ENCODE measurements around the gene TMEM161B.
"Not testable (repeated sequence)": the region's sequence is repeated elsewhere in the genome, so short reads cannot be mapped to it uniquely, and the experiment has no call there.

The TMEM161B gene

DNA sequence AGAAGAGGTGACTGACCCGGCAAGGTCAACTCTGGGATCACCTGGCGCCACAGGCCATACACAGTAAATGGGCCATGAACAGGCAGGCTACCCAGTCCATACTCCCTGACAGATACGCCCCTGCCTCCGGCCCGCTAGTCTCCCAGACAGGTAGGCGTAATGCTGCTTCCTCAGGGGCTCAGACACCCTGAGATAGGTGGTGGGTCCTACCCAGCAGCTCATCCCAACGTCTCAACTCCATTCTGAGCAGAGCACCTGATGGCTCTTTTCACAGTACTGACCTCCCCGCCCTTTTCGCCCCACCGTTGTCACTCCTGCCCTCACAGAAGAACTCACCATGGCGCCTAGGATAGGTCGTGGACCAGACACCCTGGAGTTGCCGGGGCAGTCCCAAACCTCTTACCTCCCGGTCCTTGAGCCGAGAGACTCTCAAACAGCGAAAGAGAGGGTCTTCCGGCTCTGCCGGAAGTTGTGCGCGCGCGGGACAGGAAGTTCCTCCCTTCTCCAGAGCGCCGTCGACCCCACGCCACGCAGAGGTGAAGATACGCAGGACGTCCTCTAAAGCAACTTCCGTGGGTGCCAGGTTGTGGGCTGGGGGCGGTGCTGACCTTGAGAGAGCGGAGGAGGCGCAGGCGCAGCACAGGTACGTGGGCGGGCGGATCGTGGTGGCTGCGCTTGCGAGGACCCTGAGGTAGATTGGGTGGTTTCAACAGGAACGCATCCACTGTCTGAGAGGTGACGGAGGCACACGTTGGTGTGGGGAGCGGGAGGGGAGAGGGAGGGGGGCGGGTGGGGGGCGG, at the start of gene TMEM161B:
TSS of gene TMEM161B (minus strand) at position 461 of the 800 bp plus-strand sequence. CDS start at position 339, 122 bp downstream.
- DNase-seq (ENCODE audit: low spot score): peak; percentile 96

DNA sequence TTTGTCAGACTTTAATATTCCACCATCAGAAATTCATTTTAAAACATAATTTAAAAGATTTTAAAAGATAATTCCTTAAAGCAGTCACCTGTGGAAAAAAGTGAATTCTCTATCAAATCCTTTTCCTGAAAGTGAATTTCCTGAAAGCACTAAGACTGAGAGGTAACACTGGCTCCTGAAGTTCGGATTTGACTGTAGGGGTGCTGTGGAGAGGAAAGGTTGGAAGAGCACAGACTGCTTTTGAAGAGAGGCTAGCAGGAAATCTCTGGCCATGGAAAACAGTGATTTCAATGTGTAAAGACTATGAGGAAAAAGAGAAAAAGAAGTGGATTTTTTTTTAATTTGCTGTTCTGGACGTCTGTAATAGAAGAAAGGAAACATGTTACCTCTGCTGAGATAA, 35.7 kb upstream of the TMEM161B start:
- no peak for DNase-seq (ENCODE audit: low spot score)

DNA sequence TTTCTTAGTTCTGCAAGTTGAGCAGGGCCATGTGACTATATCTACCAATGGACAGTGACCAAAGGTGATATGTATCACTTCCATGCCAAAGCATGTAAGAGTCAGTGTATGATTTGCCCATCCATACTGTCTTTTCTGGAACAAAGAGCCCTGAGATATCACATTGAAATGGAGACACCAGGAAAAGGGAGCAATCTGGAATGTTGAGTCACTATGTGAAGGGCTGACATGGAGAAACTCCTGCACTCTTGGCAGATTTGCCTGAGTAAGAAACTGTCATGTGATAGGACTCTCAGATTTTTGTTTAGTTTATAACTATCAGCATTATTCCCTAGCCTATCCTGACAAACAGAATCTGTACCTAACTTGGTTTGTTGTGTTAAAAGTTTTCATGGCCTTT, 29.8 kb upstream of the TMEM161B start:
- DNase-seq (ENCODE audit: low spot score): no peak

DNA sequence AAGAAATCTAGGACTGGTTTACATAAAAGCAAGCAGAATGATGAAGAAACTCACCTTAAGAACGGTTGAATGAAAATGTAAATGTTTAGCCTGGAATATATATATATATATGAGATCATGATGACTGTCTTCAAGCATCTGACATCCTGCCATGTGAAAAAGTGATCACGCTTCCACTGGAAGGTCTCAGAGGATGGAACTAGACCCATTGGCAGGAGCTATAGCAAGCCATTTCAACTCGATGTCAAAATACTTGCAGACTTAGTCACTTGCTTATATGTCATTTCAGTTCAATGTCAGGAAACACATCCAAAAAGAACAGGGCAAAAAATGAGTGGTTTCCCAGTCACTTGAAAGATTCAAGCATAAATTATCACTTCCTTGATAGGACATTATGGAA, 22.2 kb upstream of the TMEM161B start:
- no peak for DNase-seq (ENCODE audit: low spot score)

DNA sequence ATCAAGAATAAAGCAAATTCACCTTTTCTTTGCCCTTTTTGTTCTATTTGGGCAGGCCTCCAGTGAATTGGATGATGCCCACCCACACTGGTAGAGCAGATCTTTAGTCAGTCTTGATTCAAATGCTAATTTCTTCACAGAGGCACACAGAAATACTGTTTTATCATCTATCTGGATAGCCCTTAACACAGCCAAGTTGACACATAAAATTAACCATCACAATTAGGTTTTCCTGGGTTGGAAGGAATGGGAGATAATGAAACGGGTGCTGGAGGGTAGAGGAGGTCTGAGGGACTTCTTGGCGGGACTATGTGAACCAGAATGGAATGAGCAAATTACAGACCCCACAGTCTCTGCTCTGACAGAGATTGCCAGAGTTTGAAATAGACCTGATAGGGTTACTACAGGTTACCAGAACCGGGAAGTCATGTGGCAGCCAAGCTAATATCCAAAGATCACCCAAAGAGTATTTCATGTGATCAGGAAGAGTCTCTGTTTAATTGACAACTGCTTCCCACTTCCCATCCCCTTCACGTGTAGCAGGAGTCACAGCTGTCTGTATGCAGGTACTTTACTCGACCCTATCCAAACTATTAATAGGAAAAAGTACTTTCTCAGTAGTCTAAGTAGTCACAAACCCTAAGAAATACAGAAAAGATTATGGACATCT, 20.0 kb upstream of the TMEM161B start:
- no peak for DNase-seq (ENCODE audit: low spot score)

DNA sequence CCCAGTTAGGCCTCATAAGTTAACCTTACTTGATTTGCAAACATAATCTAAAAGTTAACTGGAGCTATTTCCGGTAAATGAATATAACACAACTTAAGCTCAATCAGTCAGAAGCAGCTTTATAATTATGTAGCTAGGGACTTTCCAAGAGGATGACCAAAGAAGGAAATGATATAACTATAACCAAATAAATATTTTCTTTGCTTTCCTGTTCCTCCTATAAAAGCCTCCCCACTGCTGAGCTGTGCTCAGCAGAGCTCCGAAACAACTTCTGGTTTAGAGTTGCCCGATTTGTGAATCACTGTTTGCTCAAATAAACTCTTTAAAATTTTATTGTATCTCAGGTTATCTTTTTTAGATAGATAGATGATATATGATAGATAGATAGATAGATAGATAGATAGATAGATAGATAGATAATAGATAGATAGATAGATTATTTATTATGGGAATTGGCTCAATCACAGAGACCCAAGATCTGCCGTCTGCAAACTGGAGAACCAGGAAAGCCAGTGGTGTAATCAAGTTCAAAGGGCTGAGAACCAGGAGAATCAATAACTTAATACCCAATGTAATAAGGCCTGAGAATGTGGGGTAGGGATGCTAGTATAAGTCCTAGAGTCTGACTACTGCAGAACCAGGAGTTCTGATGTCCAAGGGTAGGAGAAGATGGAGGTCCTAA, 19.3 kb upstream of the TMEM161B start:
- DNase-seq (ENCODE audit: low spot score): no peak

DNA sequence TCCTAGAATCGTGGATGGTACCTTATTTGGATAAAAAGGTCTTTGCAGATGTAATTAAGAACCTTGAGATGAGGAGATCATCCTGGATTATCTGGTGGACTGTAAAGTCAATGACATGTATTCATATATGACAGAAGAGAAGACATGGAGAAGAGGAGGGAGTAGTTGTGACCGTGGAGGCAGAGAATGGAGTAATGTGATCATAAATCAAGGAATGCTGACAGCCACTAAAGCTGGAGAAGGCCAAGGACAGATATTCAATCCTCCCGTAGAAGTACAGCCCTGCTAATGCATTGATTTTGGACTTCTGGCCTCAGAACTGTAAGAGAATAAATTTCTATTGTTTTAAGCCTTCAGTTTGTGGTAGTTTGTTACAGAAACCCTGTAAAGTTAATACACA, 18.7 kb upstream of the TMEM161B start:
- no peak for DNase-seq (ENCODE audit: low spot score)

DNA sequence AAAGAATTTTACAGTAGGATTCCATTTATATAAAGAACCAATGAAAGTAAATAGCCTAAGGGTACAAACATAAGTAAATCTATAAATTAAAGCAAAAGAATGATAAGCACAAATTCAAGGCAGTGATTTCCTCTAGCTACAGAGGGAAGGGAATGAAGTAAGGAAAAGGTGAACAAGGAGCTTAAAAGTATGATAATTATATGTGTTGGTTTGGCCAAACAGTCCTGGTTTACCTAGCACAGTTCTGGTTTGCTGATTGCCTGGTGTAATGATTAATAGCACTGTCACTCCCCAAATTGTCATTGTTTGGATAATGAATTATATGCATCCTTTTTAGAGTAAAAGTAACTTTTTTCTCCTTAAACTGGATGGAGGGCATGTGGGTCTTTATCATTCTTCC, 15.0 kb upstream of the TMEM161B start:
- no peak for DNase-seq (ENCODE audit: low spot score)

DNA sequence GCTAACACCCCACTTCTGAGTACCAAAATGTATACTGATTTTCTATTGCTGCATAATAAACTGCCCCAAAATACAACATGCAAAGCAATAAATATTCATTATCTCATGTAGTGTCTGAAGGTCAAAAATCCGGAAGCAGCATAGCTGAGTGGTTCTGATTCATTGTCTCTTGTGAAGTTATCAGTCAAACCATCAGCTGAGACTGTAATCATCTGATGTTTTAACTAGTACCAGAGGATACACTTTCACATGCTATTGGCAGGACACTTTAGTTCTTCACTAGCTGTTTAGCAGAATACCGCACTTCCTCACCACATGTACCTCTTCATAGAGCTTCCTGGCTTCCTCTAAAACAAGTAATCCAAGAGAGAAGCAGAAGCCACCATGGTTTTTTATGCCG, 12.7 kb upstream of the TMEM161B start:
- no peak for DNase-seq (ENCODE audit: low spot score)

DNA sequence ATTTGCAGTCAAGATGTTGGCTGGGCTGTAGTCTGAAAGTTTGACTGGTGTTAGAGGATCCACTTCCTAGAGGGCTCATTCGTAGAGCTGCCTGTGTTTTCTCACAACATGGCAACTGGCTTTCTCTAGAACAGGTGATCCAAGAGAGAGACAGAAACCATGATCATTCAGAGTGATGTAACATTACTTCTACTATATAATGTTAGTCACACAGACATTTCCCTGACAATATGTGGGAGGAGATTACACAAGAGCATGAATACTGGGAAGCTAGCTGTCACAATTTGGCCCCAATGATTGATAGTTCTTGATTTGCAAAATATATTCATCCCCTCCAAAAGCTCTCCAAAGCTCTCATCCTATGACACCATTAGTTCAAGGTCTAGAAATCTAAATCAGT, 10.9 kb upstream of the TMEM161B start:
- DNase-seq (ENCODE audit: low spot score): no peak

DNA sequence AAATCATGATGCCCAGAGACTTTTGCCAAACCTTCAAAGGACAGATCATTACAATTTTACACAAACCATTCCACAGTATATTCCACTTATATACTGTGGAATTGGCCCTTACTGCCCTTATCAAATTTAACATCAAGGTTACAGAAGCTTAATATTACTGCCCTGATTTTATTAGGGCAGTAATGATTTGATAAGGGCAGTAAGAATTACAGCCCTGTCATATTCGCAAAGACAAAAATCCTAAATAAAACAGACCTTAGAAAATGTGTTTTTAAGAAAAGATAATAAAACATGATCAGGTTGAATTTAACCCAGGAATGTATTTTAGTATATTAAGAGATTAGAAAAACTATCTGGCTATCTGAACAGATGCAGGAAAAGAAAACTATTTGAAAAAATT, 7.7 kb upstream of the TMEM161B start:
- no peak for DNase-seq (ENCODE audit: low spot score)

DNA sequence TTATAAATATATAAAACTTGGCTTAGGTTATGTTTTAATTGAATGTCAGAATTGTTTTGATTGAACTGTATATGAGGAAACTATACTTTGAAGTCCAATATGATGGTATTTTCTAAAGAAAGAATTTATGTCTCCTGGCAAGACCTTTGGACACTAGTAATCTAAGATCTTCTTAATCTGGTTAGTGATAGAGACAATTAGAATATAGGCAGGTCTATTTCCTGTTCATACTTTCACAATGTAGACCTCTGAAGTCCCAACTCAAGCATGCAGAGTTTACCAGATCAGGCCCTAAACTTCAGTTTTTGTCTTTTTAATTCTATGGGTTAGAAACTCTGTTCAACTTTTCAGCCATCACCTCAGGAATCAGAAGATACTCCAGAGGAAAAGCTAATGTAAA, 6.9 kb upstream of the TMEM161B start:
- no peak for DNase-seq (ENCODE audit: low spot score)

DNA sequence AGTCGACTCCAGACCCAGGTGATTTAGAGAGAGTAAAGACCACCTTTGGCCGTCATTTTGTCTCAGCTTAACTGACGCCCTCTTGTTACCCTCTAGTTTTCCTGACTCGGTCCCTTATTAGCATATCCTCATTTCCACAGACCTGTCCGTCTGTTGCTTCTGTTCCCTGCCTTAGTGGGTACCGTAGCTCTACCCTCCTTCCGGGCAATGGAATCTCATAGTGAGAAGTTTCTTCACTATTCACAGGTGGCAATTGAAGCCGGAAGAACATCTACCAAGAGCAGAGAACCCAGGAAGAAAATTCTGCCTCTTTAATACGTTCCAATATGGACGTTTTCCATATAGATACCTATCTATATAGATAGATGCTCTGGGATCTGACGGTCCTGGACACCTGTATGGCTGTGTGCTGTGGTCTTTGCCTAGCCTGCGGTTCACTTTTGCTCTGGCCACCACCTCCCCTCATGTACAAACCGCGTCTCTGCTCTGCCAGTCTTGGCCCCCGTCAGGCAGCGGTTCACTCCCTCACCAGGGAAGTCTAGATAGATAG, 652 bp upstream of the TMEM161B start:
- peak; percentile 55 for DNase-seq (ENCODE audit: low spot score)

DNA sequence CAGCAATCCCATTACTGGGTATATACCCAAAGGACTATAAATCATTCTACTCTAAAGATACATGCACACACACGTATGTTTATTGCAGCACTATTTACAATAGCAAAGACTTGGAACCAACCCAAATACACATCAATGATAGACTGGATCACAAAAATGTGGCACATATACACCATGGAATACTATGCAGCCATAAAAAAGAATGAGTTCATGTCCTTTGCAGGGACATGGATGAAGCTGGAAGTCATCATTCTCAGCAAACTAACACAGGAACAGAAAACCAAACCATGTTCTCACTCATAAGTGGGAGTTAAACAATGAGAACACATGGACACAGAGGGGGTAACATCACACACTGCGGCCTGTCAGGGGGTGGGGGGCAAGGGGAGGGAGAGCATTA, 4.1 kb downstream of the TMEM161B start:
- not testable (repeated sequence) for DNase-seq (ENCODE audit: low spot score)

DNA sequence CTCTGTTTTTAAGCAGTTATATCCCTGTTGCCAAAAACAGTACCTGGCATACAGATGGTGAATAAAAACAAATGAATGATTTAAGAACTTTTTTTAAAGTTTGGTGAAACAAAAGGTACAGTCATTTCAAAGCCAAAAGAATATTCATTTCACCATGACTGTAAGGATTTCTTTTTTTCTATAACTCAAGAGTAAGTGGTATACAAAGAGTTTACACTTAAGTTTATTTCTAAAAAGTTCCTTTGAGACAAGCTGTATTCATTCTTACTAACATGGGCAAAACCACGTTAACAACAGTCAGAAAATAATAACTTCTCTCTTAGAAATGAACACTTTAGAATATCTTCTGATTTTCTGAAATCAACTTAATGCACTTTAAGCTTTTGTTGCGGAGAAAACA, 5.3 kb downstream of the TMEM161B start:
- DNase-seq (ENCODE audit: low spot score): no peak

DNA sequence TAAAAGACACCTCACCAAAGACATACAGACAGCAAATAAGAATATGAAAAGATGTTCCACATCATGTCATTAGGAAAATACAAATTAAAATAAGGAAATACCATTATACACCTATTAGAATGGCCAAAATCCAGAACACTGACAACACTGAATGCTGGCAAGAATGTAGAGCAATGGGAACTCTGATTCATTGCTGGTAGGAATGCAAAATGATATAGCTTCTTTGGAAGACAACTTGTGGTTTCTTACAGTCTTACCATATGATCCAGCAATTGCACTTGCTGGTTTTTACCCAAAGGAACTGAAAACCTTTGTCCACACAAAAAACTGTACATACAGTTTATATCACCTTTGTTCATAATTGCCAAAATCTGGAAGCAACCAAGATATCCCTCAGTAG, 6.5 kb downstream of the TMEM161B start:
- DNase-seq (ENCODE audit: low spot score): no peak

DNA sequence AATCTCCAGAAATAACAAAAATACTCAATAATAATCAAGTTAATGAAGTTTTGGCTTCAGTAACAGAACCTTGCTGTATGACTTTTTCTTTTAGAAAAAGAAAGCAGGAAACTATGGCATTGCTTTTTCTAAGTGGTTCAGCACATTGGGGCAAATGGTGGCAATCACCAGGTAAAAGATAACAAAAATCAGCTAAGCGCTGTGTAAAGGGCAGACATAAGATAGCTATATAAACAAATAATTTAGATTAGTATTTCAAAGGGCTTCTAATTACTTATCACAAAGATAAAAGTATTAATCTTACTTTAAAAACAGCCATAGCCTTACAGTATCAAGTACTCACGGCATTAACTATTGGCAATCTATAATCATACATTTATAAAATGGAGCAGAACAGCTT, 10.0 kb downstream of the TMEM161B start:
- no peak for DNase-seq (ENCODE audit: low spot score)

DNA sequence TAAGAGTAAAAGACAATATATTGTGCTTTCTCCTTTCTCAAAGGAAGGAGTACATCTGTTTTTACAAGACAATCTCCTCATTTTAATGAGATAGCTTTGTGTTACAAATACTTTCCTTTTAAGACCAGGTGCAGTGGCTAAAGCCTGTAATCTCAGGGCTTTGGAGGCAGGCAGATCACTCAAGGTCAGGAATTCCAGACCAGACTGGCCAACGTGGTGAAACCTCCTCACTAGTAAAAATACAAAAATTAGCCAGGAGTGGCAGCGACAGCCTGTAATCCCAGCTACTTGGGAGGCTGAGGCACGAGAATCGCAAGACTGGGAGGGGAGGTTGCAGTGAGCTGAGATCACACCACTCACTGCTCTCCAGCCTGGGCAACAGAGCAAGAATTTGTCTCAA, 11.8 kb downstream of the TMEM161B start:
- DNase-seq (ENCODE audit: low spot score): no peak

DNA sequence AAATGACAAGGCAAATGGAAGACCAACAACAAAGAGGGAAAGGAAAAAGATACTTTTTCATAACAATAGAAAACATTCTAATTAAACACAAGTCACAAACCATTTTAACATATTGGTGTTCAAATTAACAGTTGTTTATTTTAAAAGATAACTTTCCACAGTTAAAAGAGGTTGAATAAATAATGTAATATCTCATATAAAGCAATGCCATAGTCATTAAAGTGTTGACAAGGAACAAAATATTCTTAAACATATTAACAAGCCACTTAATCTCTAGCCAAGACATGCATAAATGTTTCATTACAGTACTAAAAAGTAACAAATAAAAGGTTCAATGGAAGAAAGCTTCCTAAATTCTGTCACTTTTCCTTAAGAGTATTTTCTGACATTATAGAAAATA, 12.6 kb downstream of the TMEM161B start:
- no peak for DNase-seq (ENCODE audit: low spot score)

DNA sequence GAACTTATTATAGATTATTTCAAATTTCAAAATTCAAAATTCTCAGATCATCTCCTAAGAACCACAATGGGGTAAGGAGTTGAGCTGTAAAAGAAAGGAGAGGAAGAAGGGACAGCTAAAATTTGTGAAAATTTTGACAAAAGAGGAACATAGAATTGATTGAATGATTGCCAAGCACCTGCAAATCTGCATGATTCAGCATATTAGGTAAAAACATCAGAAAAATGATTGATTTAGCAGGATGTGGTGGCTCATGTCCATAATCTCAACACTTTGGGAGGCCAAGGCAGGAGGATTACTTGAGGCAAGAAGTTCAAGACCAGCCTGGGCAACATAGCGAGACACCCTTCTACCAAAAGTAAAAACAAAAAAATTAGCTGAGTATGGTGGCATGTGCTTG, 14.3 kb downstream of the TMEM161B start:
- no peak for DNase-seq (ENCODE audit: low spot score)

DNA sequence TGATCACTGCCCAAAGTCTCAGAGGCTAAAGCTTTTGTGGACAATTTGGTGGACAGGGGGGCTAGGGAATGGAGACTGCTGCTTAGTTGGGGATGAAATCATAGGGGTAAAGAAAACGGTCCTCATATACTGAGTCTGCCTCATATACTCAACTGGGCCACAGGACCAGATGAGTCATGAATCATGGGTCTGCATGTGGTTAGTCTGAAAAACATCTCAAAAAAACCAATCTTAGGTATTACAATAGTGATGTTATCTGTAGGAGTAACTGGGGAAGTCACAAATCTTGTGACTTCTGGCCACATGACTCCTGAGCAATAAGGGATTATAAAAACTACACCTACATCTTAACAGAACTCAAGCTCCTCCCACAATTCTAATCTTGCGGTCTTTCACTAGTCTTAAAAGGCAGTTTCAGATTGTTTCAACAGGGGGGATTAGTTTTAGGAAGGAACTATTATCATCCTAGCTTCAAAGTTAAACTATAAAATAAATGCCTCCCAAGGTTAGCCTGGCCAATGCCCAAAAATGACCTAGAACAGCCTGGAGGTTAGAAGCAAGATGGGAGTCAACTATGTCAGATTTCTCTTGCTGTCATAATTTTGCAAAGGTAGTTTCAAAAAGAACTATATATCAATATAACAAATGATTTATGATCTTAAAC, 17.5 kb downstream of the TMEM161B start:
- no peak for DNase-seq (ENCODE audit: low spot score)

DNA sequence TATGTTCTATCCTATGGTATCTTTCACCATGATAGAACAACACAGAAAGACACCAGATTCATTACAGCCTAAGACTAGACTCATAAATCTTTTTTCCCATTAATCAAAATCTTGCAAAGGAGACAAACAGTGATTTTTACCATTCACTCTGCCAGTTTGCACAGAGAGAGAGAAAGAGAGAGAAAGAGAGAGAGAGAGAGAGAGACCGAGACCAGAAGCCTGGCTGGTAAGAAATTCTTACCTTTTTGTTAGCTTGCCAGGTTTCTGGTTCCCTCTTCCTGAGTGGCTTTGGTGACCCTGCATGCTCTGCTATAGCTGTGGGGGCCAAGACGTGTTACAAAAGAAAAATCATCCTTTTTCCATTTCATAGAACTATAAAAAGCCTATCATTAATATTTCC, 18.6 kb downstream of the TMEM161B start:
- DNase-seq (ENCODE audit: low spot score): no peak

Data from NAMALWA (cell line).